ENCODE data around the gene PSMB7.

- no peak for TF ChIP-seq CTCF (conservative IDR thresholded peaks at IDR 0.05; ENCODE audit: low read length)
- TF ChIP-seq EZH2phosphoT487 (IDR thresholded peaks at IDR 0.05; ENCODE audit: borderline replicate concordance): no peak
These were observed 3.0 kb downstream of the PSMB7 start for GRCh38 chr9:124412228-124412575.
